Esophagus mucosa (tissue), 1 donor: ENCODE results near the gene CFAP100. TPM values are rescaled to one million over a fixed set of nuclear protein-coding genes. Genes with fewer than 3 reads are reported as not detected.

ENCODE experiments used
- ATAC-seq: fragments of 200-7000 bp; cut with Tn5 transposase; one replicate; pipeline ENCODE4 v1.9.1; 2020
- total RNA-seq: library from RNA; stranded (reverse); gene quantifications from one replicate; pipeline ENCODE4 v1.2.4, GENCODE V29; 2023
- donor health status: DM: yes; HTN: yes; CAD: no.

The CFAP100 gene
- total RNA-seq, 1 donor from 2014 or later: not detected

GRCh38 chr3:126483321-126483761 is 88.6 kb downstream of the CFAP100 start:
- no peak for ATAC-seq

DNA sequence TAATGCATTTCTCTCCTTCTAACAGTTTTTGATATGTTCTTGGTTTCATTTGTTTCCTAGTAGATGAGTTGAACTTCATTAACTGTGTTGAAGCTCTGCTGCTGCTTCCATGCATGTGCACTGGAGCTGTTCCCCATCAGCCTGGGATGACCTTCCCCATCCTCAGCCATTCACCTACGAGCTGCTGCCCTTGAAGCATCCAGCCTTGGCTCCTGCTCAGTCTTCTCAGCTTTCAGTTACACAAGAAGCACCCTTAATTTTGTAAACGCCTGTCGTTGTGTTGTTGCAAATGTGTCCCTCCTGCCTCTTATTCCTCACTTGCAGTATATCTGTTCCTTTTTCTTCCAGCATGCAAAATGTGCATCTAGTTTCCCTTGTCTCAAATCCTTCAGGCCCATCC is 89.4 kb downstream of the CFAP100 start:
- no peak for ATAC-seq

DNA sequence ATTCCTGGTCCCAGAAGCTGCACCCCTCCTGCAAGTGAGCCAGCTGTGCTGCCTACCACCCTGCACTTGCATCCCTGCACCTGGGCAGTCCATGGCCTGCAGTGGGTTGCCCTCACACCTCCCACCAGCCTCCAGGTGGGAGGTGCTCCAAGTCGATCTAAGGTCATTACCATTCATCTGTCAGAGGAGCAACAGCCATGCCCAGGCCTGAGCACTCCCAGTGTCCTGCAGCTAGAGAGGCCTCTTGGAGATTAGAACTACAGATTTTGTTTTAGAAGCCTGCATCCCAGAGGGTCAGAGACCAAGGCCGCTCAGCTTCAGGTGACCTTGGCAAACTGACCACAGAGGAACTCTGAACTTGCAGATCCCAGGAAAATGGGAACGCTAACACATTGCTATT is 90.0 kb downstream of the CFAP100 start:
- ATAC-seq: no peak

DNA sequence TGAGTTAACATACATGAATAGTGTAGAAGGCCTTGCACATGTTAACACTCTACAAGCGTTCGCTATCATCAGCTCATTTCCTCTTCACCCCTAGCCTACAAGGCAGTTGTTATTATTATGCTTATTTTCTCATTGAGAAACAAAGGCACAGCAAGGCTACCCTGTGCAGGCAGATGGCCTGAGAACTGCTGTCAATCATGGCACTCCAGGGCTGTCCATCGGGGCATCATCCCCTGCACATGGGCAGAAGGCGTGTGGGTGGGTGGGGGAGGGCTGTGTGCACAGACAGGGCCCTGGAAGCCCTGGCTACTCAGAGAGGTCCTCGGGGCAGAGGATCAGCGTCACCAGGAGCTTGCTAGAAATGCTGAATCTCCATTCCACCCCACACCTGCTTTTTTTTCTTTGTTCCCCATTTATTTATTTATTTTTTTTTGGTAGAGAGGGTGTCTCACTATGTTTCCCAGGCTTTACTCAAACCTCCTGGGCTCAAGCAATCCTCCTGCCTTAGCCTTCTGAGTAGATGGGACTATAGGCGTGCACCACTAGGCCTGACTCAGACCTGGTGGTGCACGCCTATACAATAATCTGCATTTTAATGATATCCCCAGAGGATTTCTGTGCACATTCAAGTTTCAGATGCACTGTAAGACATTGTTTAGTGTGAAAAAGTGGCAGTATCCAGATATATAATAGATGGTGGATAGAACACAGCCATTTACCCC is 90.6 kb downstream of the CFAP100 start:
- ATAC-seq: no peak

DNA sequence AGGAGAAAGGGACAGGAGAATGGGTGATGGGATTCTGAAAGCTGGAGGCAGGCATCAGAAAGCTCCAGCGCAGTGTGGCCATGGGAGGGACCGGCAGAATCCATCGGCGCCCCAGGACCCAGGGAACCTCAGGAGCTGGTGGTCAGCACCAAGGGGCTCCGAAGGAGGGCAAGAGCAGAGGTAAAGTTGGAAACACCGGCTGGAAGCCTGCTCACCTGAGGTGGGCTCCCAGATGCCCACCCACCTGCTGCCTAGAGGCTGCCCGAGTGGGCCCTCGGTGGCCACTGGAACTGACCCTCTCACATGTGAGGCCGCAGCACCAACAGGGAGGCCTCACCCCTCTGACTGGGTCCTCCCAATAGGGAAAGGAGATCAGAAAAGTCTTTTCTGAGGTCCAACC is 91.2 kb downstream of the CFAP100 start:
- ATAC-seq: no peak

Other genes with a start within 250 kb of the CFAP100 start
- 4.5 TPM for gene ALDH1L1, start 214.3 kb upstream of the CFAP100 start, total RNA-seq
- gene KLF15, start 37.5 kb upstream of the CFAP100 start, total RNA-seq: 0.60 TPM
- 19.1 TPM for gene ZXDC, start 81.0 kb downstream of the CFAP100 start, total RNA-seq
- gene UROC1, start 122.9 kb downstream of the CFAP100 start, total RNA-seq: not detected
- not detected for gene CHST13, start 129.2 kb downstream of the CFAP100 start, total RNA-seq
- not detected for gene C3orf22, start 164.0 kb downstream of the CFAP100 start, total RNA-seq